PFSK-1 (cell line): Measurements from ENCODE around the gene CDK6.

Experiments used
- POLR2AphosphoS5 ChIP-seq: IDR thresholded peaks from 2 replicates; pipeline ENCODE4 v1.6.1; 2012; ENCODE audit warnings: low read depth, mild to moderate bottlenecking, control low read depth, low read length, moderate library complexity
- REST ChIP-seq, 2 experiments: IDR thresholded peaks; 2 replicates each; pipeline versions ENCODE4 v1.6.1 to v1.8.0; 2011 to 2012; ENCODE audit warnings: low read depth in 2 of 2, low read length in 2 of 2, control low read depth in 1 of 2, inconsistent platforms in 1 of 2, mild to moderate bottlenecking in 1 of 2, moderate library complexity in 1 of 2; ENCODE audit not compliant: insufficient read depth in 1 of 2
- SIN3A ChIP-seq: IDR thresholded peaks from 2 replicates; pipeline ENCODE4 v1.6.1; 2012; ENCODE audit warnings: mild to moderate bottlenecking, low read length, moderate library complexity, borderline replicate concordance; ENCODE audit not compliant: insufficient read depth
- TAF1 ChIP-seq: IDR thresholded peaks from 2 replicates; pipeline ENCODE4 v1.6.1; 2012; ENCODE audit warnings: low read length, control low read depth, borderline replicate concordance; ENCODE audit not compliant: insufficient read depth

DNA sequence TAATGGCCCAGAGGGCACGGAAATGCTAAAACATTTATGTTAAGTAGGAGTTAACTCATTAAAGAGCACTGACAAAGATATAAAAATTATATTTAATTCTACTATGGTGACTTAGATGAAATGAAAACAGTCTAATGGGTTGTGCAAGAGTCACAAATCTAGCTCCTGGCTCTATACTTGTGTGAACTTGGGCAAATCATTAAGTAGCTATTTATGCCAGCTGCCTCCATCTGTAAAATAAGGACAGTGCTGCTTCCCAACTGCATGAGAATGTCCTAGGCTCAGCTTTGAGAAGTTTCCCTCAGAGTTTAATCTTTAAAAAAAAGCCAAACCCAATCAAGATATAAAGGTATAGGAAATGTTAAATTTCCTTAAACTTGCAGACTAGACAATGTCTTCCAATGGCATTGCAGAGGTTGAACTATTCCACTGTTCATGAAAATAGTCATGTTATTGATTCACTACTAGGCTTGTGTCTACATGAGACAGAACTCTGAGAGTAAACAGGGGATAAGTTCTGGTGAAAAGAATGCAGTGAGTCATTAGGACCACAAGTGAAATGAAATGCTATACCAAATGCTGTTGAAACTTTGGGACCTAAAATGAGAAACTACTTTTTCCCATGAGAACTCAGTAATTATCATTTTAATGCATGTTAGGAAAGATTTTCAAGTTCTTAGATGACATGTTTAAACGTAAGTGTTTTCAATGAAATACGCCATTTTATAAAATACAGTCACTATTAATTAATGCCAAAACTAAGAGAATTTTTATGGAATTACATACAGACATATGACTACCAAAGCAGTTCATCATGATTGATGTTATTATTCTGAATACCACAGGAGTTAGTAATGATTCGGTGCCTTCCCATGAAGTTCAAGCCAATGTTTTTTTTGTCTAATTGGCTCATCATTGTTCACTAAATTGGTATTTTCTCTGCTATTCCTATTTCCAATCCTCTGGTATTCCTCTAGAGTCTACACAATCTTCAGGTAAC, 84.2 kb downstream of the CDK6 start:
- TF ChIP-seq REST (IDR thresholded peaks at IDR 0.05; ENCODE audit: insufficient read depth in 1 of 2, low read depth in 2 of 2, low read length in 2 of 2) (no peak), POLR2AphosphoS5 (no peak), TAF1 (no peak), SIN3A (no peak)
